Amygdala (tissue), 56 donors: ENCODE results near the gene FBXO9.

Experiments
- DNase-seq, 56 donors: peaks; one replicate each; lab custom pipeline; 2025; lab: John Stamatoyannopoulos, UW

The FBXO9 gene

DNA sequence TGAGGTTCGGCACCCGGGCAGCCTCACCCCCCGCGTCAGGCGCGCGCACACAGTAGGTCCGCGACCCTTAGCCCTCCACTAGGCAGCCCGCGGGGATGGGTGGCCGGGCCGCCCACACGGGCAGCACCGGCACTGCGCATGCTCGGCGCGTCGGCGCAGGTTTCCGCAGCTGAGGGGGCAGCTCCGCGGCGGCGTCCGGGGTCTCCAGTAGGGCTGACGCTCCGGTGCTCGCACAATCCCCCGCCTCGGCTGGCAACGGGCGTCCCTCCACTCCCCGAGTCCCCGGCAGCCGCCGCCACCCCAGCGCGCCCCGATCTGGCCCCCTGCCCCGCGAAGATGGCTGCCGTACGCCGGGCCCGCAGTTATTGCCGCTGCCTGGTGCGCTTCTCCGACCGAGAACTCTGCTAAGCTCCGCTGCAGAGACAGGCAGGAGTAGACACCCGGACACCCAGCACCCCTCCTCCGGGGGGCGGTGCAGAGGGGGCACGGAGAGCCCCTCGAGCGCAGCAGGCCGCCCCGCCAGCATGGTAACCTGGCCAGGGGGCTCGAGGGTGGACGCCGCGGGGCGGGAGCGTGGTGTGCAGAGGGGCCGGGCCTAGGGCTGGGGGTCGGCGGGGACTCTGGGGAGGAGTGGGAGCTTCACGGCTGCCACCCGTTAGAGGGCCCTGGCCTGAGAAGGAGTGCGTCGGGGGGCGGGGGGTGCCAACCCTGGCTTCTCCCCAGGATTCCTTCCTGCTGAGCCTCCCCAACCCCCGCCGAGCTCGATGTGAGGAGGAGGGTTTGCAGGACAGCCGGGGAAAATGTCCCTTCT is at the start of gene FBXO9:
Gene FBXO9 (plus strand): TSS at position 139 of the 811 bp plus-strand sequence. CDS start 386 bp downstream, at position 525.
- peak in 50 of 56 donors; percentile 12 to 94 (median 74) for DNase-seq

DNA sequence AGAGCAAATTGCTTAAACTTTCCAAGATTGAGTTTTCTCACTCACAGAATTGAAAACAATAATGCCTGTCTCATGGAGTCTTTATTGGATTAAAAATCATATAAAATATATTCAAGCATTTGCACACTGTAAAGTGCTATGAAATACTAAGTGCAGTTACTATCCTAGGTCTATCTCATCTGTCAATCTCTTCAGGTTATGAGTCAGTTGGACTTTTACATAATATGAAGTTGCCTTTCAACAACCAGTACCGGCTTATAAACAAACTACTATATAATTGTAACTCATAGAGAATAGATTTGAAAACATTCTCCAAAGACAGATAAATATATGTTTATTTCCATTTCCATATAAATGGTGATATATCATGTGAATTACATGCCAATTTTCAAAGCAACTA is 49.7 kb upstream of the FBXO9 start:
- DNase-seq = no peak

DNA sequence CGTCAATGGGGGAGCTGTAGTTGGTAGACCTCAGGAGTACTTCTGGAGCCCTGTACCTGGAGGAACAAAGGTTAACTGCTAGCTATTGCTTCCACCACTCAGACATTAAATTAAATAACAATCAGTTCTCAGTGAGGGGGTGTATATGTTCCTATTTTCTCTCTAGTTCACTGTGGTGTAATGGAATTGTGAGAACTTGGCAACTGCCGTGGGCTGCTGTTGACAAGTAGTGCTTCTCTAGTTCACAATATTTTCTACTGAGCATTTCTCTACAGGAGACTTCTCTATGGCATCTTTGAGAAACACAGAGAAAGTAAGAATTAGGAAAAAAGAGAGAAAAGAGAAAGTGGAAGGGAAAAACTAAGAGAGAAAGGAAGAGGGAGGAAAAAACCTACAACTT is 46.8 kb upstream of the FBXO9 start:
- peak in 4 of 56 donors; percentile 14 to 37 (median 22) for DNase-seq

DNA sequence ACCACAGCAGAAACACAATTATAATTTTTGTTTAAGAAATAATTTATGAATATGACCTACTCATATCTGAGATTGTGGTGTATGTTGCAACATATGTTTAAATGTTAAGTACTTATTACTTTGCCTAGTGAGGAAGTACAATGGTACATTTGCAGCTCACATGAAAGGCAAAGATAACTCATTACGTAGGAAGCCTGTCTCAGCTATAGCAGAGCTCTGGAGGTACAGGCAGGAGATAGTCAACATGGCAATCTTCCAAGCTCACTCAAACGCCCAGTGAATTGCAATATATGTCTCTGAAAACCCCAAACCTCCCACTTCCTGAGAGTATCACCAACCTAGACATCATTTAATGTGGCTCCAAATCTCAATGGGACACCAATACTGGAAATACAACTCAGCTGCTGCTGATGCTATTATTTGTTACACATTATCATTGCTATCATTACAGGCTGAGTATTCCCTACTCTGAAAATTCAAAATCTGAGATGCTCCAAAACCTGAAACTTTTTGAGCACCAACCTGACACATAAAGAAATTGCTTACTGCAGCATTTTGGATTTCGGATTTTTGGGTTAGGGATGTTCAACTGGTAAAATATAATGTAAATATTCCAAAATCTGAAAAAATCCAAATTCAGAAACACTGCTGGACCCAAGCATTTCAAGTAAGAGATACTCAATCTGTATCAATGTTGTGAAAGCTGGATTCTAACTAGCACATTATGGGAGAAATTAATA is 45.0 kb upstream of the FBXO9 start:
- peak in 6 of 56 donors; percentile 3 to 38 (median 19) for DNase-seq

DNA sequence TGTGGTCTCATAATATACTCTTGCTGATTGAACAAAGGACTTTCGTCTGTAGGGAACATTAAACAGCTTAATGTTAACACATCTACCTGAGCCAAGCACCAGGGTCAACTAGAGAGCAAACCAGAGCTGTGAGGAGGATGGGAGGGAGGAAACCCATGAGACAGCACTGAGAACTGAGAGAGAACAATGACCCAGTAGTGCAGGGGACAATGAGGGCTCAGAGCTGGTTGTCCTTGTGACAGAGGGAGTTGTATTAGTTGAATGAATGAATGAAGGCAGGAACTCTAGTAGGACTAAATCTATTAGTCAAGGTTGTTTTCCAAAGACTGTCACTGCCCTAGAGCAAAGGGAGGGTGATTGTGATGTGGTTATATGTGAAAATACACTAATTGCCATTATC is 41.9 kb upstream of the FBXO9 start:
- DNase-seq = peak in 36 of 56 donors; percentile 2 to 83 (median 44)

DNA sequence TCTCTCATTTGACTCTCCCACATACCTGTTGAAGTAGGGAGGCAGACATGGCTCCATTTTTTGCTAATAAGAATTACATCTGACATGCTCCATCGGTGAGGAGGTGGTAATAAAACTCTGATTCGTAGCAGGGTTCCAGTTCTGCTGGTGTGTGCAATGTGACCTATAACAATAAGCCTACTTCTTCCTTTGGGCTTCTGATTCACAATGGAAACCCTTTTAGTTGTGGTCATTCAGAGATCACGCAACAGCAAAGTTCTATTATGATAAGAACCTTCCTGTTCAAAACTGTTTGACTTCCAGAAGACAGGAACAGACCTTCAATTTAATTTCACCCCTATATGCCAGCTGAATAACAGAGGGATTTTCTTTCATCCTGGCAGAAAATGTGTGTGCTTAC is 38.7 kb upstream of the FBXO9 start:
- no peak for DNase-seq

DNA sequence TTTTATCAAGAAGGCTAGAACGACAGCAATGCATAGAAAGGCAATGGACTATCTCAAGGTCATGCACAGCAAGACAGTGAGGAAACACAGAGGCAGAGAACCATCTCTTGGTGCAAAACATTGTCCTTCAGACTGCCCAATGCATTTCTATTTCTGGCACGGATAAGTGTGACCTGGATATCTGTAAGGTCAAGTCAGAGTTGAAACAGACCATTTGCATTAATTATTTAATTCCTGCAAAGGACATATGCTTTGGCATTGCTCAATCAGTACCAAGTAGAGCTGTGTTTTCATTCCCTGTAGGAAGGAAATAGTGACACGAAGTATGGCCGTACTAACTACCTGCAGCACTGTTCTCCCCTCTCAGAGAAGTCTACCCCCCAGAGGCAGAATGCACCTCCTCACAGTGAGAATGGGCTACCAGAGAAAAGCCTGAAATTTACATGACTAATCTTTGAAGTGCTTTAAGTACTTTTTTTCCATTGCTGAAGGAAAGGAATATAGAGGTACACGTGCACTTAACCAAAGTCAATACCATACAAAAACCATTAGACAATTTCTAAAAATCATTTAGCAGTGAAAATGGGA is 38.0 kb upstream of the FBXO9 start:
- DNase-seq = no peak

GRCh38 chr6:53028467-53028866 is 36.7 kb upstream of the FBXO9 start:
- no peak for DNase-seq

GRCh38 chr6:53029257-53029656 is 35.9 kb upstream of the FBXO9 start:
- no peak for DNase-seq

GRCh38 chr6:53029761-53030160 is 35.4 kb upstream of the FBXO9 start:
- DNase-seq = no peak

DNA sequence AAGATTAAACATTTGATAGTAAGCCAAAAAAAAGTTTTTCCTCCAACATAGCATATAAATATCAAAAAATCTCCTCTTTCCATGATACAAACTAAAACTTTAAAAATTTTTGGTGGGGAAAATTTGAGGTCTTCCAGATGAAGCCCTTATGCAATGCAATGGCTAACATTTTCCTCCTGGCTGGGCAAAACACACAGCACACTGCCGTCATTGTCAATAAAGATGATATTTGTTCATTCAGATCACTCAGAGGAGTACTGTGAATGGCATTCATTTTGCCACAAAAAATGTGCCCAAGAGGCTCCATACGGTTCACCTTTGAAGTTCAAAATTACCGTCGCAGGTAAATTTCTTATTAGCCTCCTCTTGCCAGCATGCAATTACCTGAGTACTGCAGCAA is 33.9 kb upstream of the FBXO9 start:
- peak in 4 of 56 donors; percentile 6 to 28 (median 18) for DNase-seq

- DNase-seq = peak in 39 of 56 donors; percentile 5 to 73 (median 36)
Observed at GRCh38 chr6:53032849-53033248, 32.4 kb upstream of the FBXO9 start.

- DNase-seq = no peak
Observed at GRCh38 chr6:53033764-53034163, 31.4 kb upstream of the FBXO9 start.

GRCh38 chr6:53035549-53036213 is 29.5 kb upstream of the FBXO9 start:
- DNase-seq = peak in 16 of 56 donors; percentile 5 to 39 (median 18)

DNA sequence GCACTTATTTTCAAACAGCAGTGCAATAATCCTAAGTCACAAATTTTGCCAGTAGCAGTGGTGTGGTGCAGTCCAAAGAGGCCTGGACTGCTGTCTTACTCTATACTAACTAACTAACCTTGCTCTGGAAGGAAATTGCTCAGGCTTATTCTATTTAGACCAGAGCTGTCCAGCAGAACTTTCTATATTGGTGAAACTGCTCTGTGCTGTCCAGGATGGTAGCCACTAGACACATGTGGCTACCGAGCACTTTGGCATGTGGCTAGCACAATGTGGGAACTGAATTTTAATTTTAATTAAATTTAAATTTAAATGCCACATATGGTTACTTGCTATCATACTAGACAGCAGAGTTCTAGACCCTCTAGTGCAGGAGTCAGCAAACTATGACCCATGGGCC is 27.1 kb upstream of the FBXO9 start:
- no peak for DNase-seq

DNA sequence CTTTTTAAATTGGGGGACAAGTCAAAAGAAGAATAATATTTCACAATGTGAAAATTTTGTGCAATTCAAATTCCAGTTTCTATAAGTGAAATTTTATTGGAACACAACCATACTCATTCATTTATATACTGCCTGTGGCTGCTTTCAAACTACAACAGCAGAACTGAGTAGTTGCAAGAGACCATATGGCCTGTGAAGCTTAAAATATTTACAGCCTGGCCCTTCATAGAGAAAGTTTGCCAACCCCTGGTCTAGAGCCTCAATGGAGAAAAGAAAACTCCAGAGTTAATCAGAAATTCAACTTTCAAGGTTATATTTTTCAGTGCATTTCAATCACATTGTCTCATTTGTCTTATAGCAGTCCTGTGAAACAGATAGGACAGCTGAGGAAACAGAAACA is 26.6 kb upstream of the FBXO9 start:
- DNase-seq = no peak

DNA sequence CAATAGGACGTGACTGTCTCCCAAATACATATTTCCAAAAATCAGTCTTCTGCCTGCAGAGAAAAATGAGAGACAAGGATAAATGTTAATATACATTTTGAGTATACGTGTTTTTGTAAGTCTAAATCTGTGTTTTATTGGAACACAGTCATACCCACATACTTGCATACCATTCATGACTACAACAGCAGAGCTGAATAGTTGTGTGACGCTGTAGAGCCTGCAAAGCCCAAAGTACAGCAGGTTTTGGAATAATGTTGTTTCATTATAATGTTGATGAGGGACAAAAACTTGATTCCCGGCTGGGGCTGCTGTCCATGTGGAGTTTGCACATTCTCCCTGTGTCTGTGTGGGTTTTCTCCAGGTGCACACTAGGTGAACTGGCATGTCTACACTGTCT is 23.8 kb upstream of the FBXO9 start:
- no peak for DNase-seq

DNA sequence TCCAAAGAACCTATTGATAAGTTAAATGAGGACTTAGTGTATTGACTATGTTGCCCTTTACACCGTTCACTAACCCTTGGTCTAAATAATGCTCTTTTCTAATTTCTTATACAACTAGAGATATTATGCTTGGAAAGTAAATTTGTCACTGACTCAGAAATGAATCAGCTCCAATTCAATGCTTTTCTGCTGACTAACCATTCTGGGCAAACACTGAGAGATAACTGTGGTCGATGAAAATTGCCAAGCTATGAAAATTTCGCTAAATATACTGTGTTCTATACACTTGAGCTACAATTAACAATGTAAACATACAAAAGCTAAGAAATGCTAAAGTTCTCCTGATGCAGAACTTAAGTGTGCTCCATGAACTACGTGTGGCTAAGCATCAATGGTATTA is 23.1 kb upstream of the FBXO9 start:
- peak in 1 of 56 donors; percentile 29 for DNase-seq

- no peak for DNase-seq
Observed at GRCh38 chr6:53043581-53043980, 21.6 kb upstream of the FBXO9 start.

- peak in 8 of 56 donors; percentile 3 to 19 (median 12) for DNase-seq
Observed at GRCh38 chr6:53044071-53044470, 21.1 kb upstream of the FBXO9 start.

GRCh38 chr6:53044572-53044971 is 20.6 kb upstream of the FBXO9 start:
- no peak for DNase-seq
